Stomach (tissue), 9 donors: Measurements from ENCODE around the gene SORCS2. TPM values are rescaled to one million over a fixed set of nuclear protein-coding genes. Genes with fewer than 3 reads are reported as not detected.

Source experiments
- DNase-seq, 2 donors: peaks; one replicate each; pipeline versions ENCODE4 v3.0.0 to v3.0.0-alpha.2; 2013 to 2019
- H3K27ac ChIP-seq, 5 donors: fragments of 200-600 bp in 4 of 5; sonication (generic) in 4 of 5; one replicate each; pipeline ENCODE4 v1.5.1; 2013 to 2019; ENCODE audit warnings: mild to moderate bottlenecking in 1 of 5, moderate library complexity in 1 of 5
- H3K27me3 ChIP-seq, 3 donors: fragments of 200-600 bp; sonication (generic); one replicate each; pipeline ENCODE4 v1.5.1; 2017 to 2019; ENCODE audit warnings: mixed run types in 1 of 3
- H3K36me3 ChIP-seq, 4 donors: fragments of 200-600 bp; sonication (generic); 1 replicate in 3 of 4; 2 replicates in 1 of 4; pipeline ENCODE4 v1.5.1; 2016 to 2019
- H3K4me1 ChIP-seq, 4 donors: fragments of 200-600 bp; sonication (generic); one replicate each; pipeline ENCODE4 v1.5.1; 2016 to 2019
- H3K4me3 ChIP-seq, 4 donors: fragments of 200-600 bp; sonication (generic) in 3 of 4; one replicate each; pipeline ENCODE4 v1.5.1; 2016 to 2019; ENCODE audit warnings: mild to moderate bottlenecking in 1 of 4
- H3K9me3 ChIP-seq, 4 donors: fragments of 200-600 bp; sonication (generic); one replicate each; pipeline ENCODE4 v1.5.1; 2016 to 2019
- CTCF ChIP-seq, 7 experiments: fragments of 450-650 bp in 4 of 7; fragments of 200-600 bp in 3 of 7; sonication (generic) in 3 of 7; IDR thresholded peaks; one replicate each; pipeline ENCODE4 v1.5.1; 2016 to 2019; ENCODE audit warnings: antibody characterized with exemption in 7 of 7, control low read depth in 2 of 7, mild to moderate bottlenecking in 1 of 7
- EP300 ChIP-seq: sonication (generic); formaldehyde crosslinking; IDR thresholded peaks from one replicate; pipeline ENCODE4 v1.6.1; 2017; ENCODE audit warnings: antibody characterized with exemption
- POLR2A ChIP-seq, 4 donors: fragments of 450-650 bp; IDR thresholded peaks; one replicate each; pipeline ENCODE4 v1.6.1; 2016; ENCODE audit warnings: antibody characterized with exemption in 4 of 4, control low read depth in 2 of 4, mild to moderate bottlenecking in 1 of 4, moderate library complexity in 1 of 4
- POLR2AphosphoS5 ChIP-seq, 3 donors: sonication (generic); formaldehyde crosslinking; IDR thresholded peaks; one replicate each; pipeline ENCODE4 v1.6.1; 2016; ENCODE audit warnings: antibody characterized with exemption in 3 of 3
- WGBS, 5 donors: extraction: QIAGEN DNeasy Blood & Tissue Kit in 3 of 5; methylation state at CpG; one replicate each; pipeline versions ENCODE4 v1.1.5 to v1.1.7; 2013 to 2018; 5-methylcytosine and 5-hydroxymethylcytosine counted together
- intact Hi-C: fragments of 100-400 bp; cut with DNase I; formaldehyde crosslinking; loops from one replicate; pipeline ENCODE4 v1.15.1; 2023; ENCODE audit warnings: low total_unique reads
- polyA plus RNA-seq, 3 donors: library from polyadenylated mRNA; stranded (reverse); fragments of 200-250 nt; gene quantifications; one replicate each; pipeline ENCODE4 v1.2.3, GENCODE V29; 2013
- total RNA-seq, 5 donors: library from RNA; depleted of rRNA; stranded (reverse); fragments of >200 nt; gene quantifications; one replicate each; pipeline versions ENCODE4 v1.1.0 to v1.2.3, GENCODE V29; 2014 to 2016
- donor health status: healthy with polysubstance abuse.
- donor health status: Bipolar disorder and iron deficiency.
- donor health status: healthy.

SORCS2 gene
- total and polyA plus RNA-seq, 8 donors: under 0.01 to 13.0 (median 0.50) TPM; not detected in 1

GRCh38 chr4:7295197-7295910, 103.0 kb downstream of the SORCS2 start:
- H3K4me3 ChIP-seq: no peak overlapping the region
- peaks cover 0 to 48% (median 10%) of the 10 kb centered on the region in 3 donors for H3K27me3 ChIP-seq
- no peaks in the 10 kb centered on the region for H3K9me3 ChIP-seq
- H3K36me3 ChIP-seq: no peaks in the 10 kb centered on the region
- peak in 1 of 2 donors; percentile 78 for DNase-seq
- 58 to 67% (median 62%) methylated on average over 12 to 22 of the region's 22 CpGs for WGBS, 5 donors
- peaks cover 0 to 9% (median 2%) of the 10 kb centered on the region in 4 donors for H3K4me1 ChIP-seq
- intact Hi-C loops: loop anchor here (10.0 kb wide), 1 partner anchor 101 kb away; the partner anchor contains the start of gene SORCS2
- TF ChIP-seq EP300: no peak
- peak overlapping the region in 1 of 5 donors; percentile 18 for H3K27ac ChIP-seq

- H3K27ac ChIP-seq: no peak overlapping the region
- no peaks in the 10 kb centered on the region for H3K9me3 ChIP-seq
- peak in 1 of 2 donors; percentile 60 for DNase-seq
- intact Hi-C loops: loop anchor here (10.0 kb wide), 1 partner anchor 101 kb away; the partner anchor contains the start of gene SORCS2
- H3K27me3 ChIP-seq: peaks cover 0 to 48% (median 10%) of the 10 kb centered on the region in 3 donors
- H3K36me3 ChIP-seq: no peaks in the 10 kb centered on the region
- WGBS, 5 donors: 60 to 76% (median 64%) methylated on average over 11 to 19 of the region's 19 CpGs
- peaks cover 0 to 9% (median 2%) of the 10 kb centered on the region in 4 donors for H3K4me1 ChIP-seq
- no peak for TF ChIP-seq POLR2A (IDR thresholded peaks at IDR 0.05)
- TF ChIP-seq CTCF (IDR thresholded peaks at IDR 0.05): peak in 4 of 7 experiments; percentile 17 to 36 (median 26)
- H3K4me3 ChIP-seq: no peak overlapping the region
Observed at GRCh38 chr4:7295911-7296660, 103.7 kb downstream of the SORCS2 start.

- Histone ChIP-seq H3K4me3 (no peak overlapping the region), H3K4me1 (peaks cover 0 to 9% (median 2%) of the 10 kb centered on the region in 4 donors), H3K9me3 (no peaks in the 10 kb centered on the region), H3K36me3 (no peaks in the 10 kb centered on the region), H3K27ac (no peak overlapping the region), H3K27me3 (peaks cover 0 to 48% (median 10%) of the 10 kb centered on the region in 3 donors)
- TF ChIP-seq EP300: no peak
- no peak for TF ChIP-seq CTCF (IDR thresholded peaks at IDR 0.05)
- TF ChIP-seq POLR2AphosphoS5 (IDR thresholded peaks at IDR 0.05): no peak
- no peak for TF ChIP-seq POLR2A (IDR thresholded peaks at IDR 0.05)
- WGBS, 5 donors: 81 to 84% (median 83%) methylated on average over 22 to 23 of the region's 23 CpGs
- intact Hi-C loops: loop anchor here (10.0 kb wide), 1 partner anchor 102 kb away; the partner anchor contains the start of gene SORCS2
- DNase-seq: no peak
Observed at GRCh38 chr4:7296661-7297335, 104.5 kb downstream of the SORCS2 start.

GRCh38 chr4:7297374-7297773, 105.0 kb downstream of the SORCS2 start:
- Histone ChIP-seq H3K27ac (no peak overlapping the region), H3K27me3 (peaks cover 0 to 48% (median 10%) of the 10 kb centered on the region in 3 donors), H3K4me1 (peaks cover 0 to 9% (median 2%) of the 10 kb centered on the region in 4 donors), H3K4me3 (no peak overlapping the region), H3K9me3 (no peaks in the 10 kb centered on the region), H3K36me3 (no peaks in the 10 kb centered on the region)
- TF ChIP-seq EP300 (no peak), POLR2AphosphoS5 (IDR thresholded peaks at IDR 0.05) (no peak), CTCF (IDR thresholded peaks at IDR 0.05) (no peak), POLR2A (IDR thresholded peaks at IDR 0.05) (no peak)
- intact Hi-C loops: loop anchor here (10.0 kb wide), 1 partner anchor 103 kb away; the partner anchor contains the start of gene SORCS2
- DNase-seq: no peak
- WGBS, 5 donors: 56 to 84% (median 63%) methylated on average over 5 to 9 of the region's 9 CpGs
